DOHH2 (cell line): ENCODE results near the gene AKAP7.

Source experiments
- H3F3A ChIP-seq: fragments of 200-600 bp; sonication (generic), shearing (Covaris generic); 2 replicates; pipeline ENCODE4 v1.6.0; 2016; ENCODE audit warnings: antibody characterized with exemption, mild to moderate bottlenecking; ENCODE audit not compliant: control insufficient read depth, insufficient read depth
- H3K27ac ChIP-seq: fragments of 200-600 bp; sonication (generic); 2 replicates; pipeline ENCODE4 v1.5.1; 2014; ENCODE audit warnings: low read depth, mild to moderate bottlenecking, low read length, moderate library complexity
- H3K27me3 ChIP-seq: fragments of 200-600 bp; sonication (generic); 2 replicates; pipeline ENCODE4 v1.6.1; 2014; ENCODE audit warnings: mild to moderate bottlenecking, low read length, mixed read lengths; ENCODE audit not compliant: control insufficient read depth
- H3K36me3 ChIP-seq: fragments of 200-600 bp; sonication (generic); 2 replicates; pipeline ENCODE4 v1.6.1; 2014; ENCODE audit warnings: mild to moderate bottlenecking, low read length, moderate library complexity, mixed read lengths; ENCODE audit not compliant: control insufficient read depth
- H3K4me1 ChIP-seq: fragments of 200-600 bp; sonication (generic); 2 replicates; pipeline ENCODE4 v1.6.1; 2014; ENCODE audit warnings: mild to moderate bottlenecking, low read length, mixed read lengths; ENCODE audit not compliant: control insufficient read depth
- H3K4me2 ChIP-seq: fragments of 200-600 bp; sonication (generic); 2 replicates; pipeline ENCODE4 v1.6.0; 2014; ENCODE audit warnings: mild to moderate bottlenecking, low read length, moderate library complexity
- H3K4me3 ChIP-seq: fragments of 200-600 bp; sonication (generic); 2 replicates; pipeline ENCODE4 v1.5.1; 2014; ENCODE audit warnings: mild to moderate bottlenecking, low read length, mixed read lengths
- H3K79me2 ChIP-seq: fragments of 200-600 bp; sonication (generic); 2 replicates; pipeline ENCODE4 v1.6.1; 2014; ENCODE audit warnings: mild to moderate bottlenecking, low read length, mixed read lengths; ENCODE audit not compliant: control insufficient read depth
- H3K9me2 ChIP-seq: fragments of 200-600 bp; sonication (generic); replicated peaks from 2 replicates; pipeline ENCODE4 v1.6.1; 2014; ENCODE audit warnings: mild to moderate bottlenecking, low read length, mixed read lengths; ENCODE audit not compliant: control insufficient read depth
- H3K9me3 ChIP-seq: fragments of 200-600 bp; sonication (generic); 2 replicates; pipeline ENCODE4 v1.6.1; 2014; ENCODE audit warnings: antibody characterized with exemption, low read length, mixed read lengths; ENCODE audit not compliant: control insufficient read depth, insufficient read depth
- H4K20me1 ChIP-seq: fragments of 200-600 bp; sonication (generic); 2 replicates; pipeline ENCODE4 v1.6.0; 2014; ENCODE audit warnings: low read depth, mild to moderate bottlenecking, antibody characterized with exemption, low read length, moderate library complexity; ENCODE audit not compliant: control insufficient read depth, insufficient read depth
- CTCF ChIP-seq: fragments of 200-600 bp; sonication (generic); IDR thresholded peaks from one replicate; pipeline ENCODE4 v1.5.1; 2014; ENCODE audit warnings: antibody characterized with exemption, mild to moderate bottlenecking, low read depth, low read length; ENCODE audit not compliant: poor library complexity, severe bottlenecking
- EZH2phosphoT487 ChIP-seq: fragments of 200-600 bp; sonication (generic); IDR thresholded peaks from 2 replicates; pipeline ENCODE4 v1.6.1; 2017; ENCODE audit warnings: borderline replicate concordance, mild to moderate bottlenecking, antibody characterized with exemption, low read length, moderate library complexity, mixed read lengths

The AKAP7 gene

GRCh38 chr6:131122516-131122915, 12.8 kb upstream of the AKAP7 start:
- no peaks in the 10 kb centered on the region for H3K9me3 ChIP-seq
- no peaks in the 10 kb centered on the region for H3K79me2 ChIP-seq
- H3F3A ChIP-seq, result no peaks in the 10 kb centered on the region
- TF ChIP-seq EZH2phosphoT487 (no peak), CTCF (no peak)
- no peaks in the 10 kb centered on the region for H4K20me1 ChIP-seq
- H3K27ac ChIP-seq, result no peak overlapping the region
- peaks cover 14% of the 10 kb centered on the region for H3K4me1 ChIP-seq
- no peaks in the 10 kb centered on the region for H3K9me2 ChIP-seq
- no peaks in the 10 kb centered on the region for H3K36me3 ChIP-seq
- no peak overlapping the region for H3K4me3 ChIP-seq
- no peak overlapping the region for H3K4me2 ChIP-seq
- no peaks in the 10 kb centered on the region for H3K27me3 ChIP-seq

DNA sequence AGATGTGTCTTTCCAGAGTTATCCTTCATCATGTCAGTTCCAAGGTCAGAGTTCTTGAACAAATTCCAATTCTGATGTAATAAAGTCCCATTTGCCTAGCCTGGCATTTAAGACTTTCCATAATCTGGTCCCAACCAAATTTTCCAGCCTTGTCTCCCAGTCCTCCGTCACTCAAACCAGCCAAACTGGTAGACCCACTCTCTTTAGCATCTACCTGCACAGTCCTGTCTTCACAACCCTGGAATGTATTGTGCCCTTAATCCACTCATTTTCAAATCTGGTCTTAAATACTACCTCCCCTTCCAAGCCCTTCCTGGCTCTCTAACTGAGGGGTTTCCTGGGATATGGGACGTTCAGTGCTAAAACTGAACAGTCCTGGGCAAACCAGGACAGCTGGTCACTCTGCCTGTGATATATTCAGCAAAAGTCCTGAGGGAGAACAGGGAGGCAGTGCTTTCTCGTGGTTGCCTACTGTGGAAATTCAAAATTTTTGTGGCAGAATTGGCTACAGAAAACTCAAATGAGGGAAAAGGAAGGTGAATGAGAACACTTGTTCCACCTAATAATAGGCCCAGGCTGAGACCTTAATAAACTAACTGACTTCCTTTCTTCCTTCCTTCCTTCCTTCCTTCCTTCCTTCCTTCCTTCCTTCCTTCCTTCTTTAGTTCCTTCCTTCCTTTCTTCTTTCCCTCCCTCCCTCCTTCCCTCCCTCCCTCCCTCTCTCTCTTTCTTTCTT, 10.8 kb upstream of the AKAP7 start:
- Histone ChIP-seq H3K27me3 (no peaks in the 10 kb centered on the region; the same call in 1 of the 2 replicates), H3K4me1 (peaks cover 4% of the 10 kb centered on the region; the same call in 1 of the 2 replicates), H3K27ac (no peak overlapping the region), H3K79me2 (no peaks in the 10 kb centered on the region), H3K4me3 (no peak overlapping the region), H3K9me2 (no peaks in the 10 kb centered on the region), H3F3A (no peaks in the 10 kb centered on the region), H3K36me3 (no peaks in the 10 kb centered on the region), H3K9me3 (no peaks in the 10 kb centered on the region), H4K20me1 (no peaks in the 10 kb centered on the region), H3K4me2 (no peak overlapping the region)
- no peak for TF ChIP-seq EZH2phosphoT487

DNA sequence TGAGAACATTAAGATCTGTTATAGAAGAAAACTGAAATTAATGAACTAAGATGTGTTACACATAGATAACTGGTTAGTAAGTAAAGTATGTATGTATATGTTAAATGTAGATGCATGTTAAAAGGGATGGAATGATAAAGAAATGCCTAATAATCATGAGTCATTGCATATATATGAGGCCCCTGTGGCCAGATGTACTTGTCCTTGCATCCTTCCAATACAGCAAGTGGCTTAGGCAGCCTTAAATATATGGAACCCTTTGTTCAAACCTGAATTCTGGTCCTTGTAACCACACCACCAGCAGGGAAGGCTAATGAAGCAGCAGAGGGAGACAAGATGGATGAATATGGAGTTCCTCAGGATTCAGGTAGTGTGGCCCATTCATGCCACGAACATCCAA, 9.8 kb upstream of the AKAP7 start:
- no peaks in the 10 kb centered on the region for H3K36me3 ChIP-seq
- peaks cover 4% of the 10 kb centered on the region; the same call in 1 of the 2 replicates for H3K4me1 ChIP-seq
- no peak for TF ChIP-seq EZH2phosphoT487
- no peak for TF ChIP-seq CTCF
- H3K79me2 ChIP-seq, result no peaks in the 10 kb centered on the region
- H3K9me2 ChIP-seq, result no peaks in the 10 kb centered on the region
- H3K27ac ChIP-seq, result no peak overlapping the region
- peaks cover 9% of the 10 kb centered on the region for H3K27me3 ChIP-seq
- no peaks in the 10 kb centered on the region for H3F3A ChIP-seq
- H3K4me2 ChIP-seq, result no peak overlapping the region
- no peaks in the 10 kb centered on the region for H4K20me1 ChIP-seq
- H3K9me3 ChIP-seq, result no peaks in the 10 kb centered on the region
- H3K4me3 ChIP-seq, result no peak overlapping the region
